NCI-H146 treated with DMSO at 0.1 percent for 48 hours (cell line): ENCODE measurements around the gene MACROD1.
A peak's percentile ranks its signal among the peaks of the same experiment; 100 is the strongest.

Experiments
- DNase-seq: peaks from one replicate; lab custom pipeline; 2025; ENCODE audit not compliant: unreplicated experiment; lab: John Stamatoyannopoulos, UW

MACROD1 gene

GRCh38 chr11:64019106-64020037 is 146.5 kb downstream of the MACROD1 start:
- DNase-seq, result no peak

DNA sequence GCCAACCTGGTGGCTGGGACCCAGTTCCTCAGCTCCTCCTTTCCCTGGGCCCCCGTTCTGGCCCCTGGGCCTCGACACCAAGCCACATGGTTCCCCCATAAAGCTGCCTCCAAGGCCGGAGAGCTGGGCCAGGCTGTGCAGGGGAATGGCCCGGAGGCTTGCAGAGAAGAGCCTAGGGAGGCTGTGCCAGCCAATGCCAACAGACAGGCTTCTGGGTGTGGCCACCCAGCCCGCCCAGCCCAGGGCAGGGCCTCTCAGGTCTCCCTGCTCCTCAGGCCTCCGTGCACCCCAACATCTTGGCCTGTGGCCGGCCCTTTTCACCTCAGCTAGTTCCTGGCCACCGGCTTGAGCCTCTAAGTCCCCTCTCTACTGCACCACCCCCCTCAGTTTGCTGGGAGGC is 147.6 kb downstream of the MACROD1 start:
- no peak for DNase-seq

GRCh38 chr11:64017945-64018224 is 148.0 kb downstream of the MACROD1 start:
- DNase-seq, result no peak

DNA sequence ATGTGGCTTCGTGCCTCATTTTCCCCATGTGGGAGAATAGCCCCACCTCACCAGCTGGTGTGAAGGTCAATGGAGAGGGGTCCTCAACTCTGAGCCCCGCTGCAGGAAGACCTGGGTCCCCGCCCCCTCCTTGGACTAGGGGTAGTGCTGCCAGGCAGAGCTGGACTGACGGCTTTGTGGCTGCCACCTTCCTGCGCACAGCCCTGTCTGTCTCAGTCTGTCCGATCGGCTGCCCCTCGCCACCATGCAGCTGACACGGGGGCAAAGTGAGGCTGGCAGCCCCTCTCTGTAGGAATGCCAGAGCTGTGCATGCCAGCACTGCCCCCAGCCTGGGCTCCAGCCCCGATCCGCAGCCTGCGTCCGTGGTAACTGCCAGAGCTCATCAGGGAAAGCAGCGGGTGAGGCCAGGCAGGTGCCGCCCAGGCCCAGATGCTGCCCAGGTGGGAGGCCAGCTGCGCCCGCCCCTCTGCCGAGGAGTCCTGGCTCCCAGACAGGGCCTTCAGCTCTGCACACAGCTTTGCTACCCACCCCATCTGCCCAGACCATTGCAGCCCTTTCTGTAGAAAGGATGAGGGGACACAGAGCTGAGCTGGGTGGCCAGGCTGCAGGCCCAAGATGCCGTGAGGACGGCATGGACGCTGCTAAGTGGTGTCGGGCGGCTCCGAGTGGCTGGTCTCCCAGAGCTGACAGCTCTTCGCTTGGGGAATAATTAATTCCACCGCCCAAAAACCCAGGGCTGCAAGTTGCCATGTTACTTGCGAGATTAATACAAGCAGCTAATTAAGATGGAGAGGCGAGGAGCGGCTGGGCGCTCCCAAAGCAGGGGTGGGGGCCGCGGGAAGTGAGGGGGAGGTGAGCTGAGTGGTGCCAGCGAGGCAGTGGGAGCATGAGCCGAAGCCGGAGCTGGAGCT is 149.7 kb downstream of the MACROD1 start:
- DNase-seq, result no peak

GRCh38 chr11:64015510-64015909 is 150.4 kb downstream of the MACROD1 start:
- DNase-seq, result no peak

GRCh38 chr11:64014356-64014755 is 151.6 kb downstream of the MACROD1 start:
- no peak for DNase-seq

DNA sequence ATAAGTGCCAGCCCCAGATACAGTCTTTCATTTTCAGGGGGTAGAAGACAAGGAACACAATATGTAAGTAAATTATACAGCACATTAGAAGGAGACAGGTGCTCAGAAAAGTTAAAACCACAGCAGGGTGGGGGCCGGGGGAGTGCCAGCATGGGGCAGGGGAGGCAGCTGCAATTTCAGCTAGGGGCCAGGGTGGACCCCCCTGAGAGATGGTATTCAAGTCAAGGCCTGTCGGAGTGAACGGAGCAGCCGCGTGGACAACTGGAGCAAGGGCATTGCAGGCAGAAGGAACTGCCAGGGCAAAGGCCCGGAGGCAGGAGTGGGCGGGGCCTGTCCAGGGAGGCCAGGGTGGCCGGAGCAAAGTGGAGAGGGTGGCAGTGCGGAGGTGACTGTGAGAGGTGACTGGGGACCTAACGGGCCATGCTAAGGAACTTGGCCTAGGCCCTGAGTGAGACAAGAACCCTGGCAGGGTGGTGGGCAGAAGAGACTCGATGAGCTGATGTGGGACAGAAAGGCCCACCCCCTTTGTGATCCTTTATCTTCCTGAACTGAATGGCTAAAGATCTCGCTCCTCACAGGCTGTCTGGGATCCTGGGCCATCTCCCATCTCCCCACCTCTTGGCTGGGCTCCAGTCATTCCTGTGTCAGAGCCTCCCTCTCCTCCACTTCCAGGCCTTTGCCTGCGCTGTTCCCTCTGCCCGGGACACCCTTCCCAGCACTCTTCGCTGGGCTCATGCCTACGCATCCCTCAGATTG is 152.6 kb downstream of the MACROD1 start:
- no peak for DNase-seq

- no peak for DNase-seq
Observed at GRCh38 chr11:64011371-64011770, 154.5 kb downstream of the MACROD1 start.

- DNase-seq, result no peak
Observed at GRCh38 chr11:64010783-64011182, 155.1 kb downstream of the MACROD1 start.

DNA sequence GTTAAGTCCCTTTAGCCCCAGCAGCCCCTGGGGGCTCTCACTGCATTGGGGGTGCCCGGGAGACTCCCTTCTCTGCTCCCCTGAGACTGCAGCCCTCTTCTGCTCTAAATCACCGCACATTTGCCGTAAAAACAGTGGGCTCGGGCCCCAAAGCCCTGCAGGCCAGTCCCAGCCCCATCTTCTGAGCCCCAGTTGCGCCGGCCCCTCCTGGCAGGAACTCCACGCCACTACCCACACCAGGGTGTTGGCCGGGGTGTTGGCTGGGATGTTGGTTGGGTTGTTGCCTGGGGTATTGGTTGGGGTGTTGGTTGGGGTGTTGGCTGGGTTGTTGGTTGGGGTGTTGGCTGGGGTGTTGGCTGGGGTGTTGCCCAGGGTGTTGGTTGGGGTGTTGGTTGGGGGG is 156.2 kb downstream of the MACROD1 start:
- DNase-seq, result no peak

GRCh38 chr11:64008914-64009633 is 156.8 kb downstream of the MACROD1 start:
- DNase-seq, result no peak

DNA sequence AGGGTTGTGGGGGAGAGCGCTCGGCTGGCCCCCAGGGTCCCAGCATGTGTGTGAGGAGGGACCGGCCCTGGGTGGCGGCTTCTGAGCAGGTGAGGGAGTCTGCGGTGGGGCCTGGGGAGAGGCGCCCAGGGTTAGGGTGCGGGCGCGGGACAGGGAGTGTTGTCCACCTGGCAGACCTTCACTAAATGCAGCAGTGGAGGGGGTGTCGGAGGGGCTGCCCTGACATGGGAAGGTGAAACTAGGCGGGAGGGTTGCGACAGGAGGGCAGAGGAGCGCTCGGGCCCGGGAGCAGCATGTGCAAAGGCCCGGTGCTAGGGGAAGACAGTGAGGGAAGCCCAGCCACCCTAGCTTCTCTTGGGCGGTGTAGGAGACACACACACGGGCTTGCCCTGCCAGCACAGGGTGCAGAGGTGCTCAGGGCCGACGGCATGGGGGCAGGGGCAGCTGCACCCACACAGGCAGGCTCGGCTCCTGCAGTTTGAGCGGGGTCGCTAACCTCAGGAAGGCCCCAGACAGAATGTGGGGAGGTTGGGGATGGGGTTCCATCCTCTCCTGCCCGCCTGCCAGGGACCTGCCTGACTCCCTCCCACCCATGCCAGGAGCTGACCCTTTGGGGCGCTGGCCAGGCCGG is 157.5 kb downstream of the MACROD1 start:
- no peak for DNase-seq

- DNase-seq, result peak; percentile 77
Observed at GRCh38 chr11:64007629-64008282, 158.2 kb downstream of the MACROD1 start.

GRCh38 chr11:64007160-64007628 is 158.7 kb downstream of the MACROD1 start:
- DNase-seq, result no peak

GRCh38 chr11:64006398-64006797 is 159.5 kb downstream of the MACROD1 start:
- DNase-seq, result no peak

GRCh38 chr11:64005691-64006090 is 160.2 kb downstream of the MACROD1 start:
- no peak for DNase-seq

DNA sequence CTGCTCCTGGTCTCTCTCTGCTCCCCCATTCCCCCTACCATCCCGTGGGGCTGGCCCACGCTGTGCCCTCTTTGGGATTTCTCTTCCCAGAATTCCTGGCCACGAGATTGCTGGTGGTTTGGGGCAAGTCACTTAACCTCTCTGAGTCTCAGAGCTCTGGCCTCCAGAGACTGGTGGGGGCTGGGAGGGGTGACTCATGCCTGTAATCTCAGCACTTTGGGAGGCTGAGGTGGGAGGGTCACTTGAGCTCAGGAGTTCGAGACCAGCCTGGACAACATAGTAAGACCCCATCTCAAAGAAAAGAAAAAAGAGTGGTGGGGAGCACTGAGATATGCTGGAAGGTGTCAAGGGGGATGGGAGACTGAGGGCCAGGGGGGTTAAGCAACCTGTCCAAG is 161.3 kb downstream of the MACROD1 start:
- DNase-seq, result no peak

- no peak for DNase-seq
Observed at GRCh38 chr11:64003807-64004589, 161.9 kb downstream of the MACROD1 start.
